Ovary (tissue), 9 donors: ENCODE measurements around the gene TDG. TPM values are rescaled to one million over a fixed set of nuclear protein-coding genes. Genes with fewer than 3 reads are reported as not detected.
A peak's percentile ranks its signal among the peaks of the same experiment; 100 is the strongest.

Experiments
- DNase-seq, 5 donors: peaks; one replicate each; pipeline ENCODE4 v3.0.0-alpha.2; 2019 to 2020
- H3K27ac ChIP-seq, 2 donors: fragments of 200-600 bp; one replicate each; pipeline versions ENCODE4 v1.5.1 to v1.8.0; 2019 to 2022
- H3K27me3 ChIP-seq: fragments of 200-600 bp; one replicate; pipeline ENCODE4 v1.8.0; 2022
- H3K36me3 ChIP-seq: fragments of 200-600 bp; sonication (generic); one replicate; pipeline ENCODE4 v1.5.1; 2019
- H3K4me1 ChIP-seq: one replicate; pipeline ENCODE4 v1.8.1; 2013; ENCODE audit warnings: mild to moderate bottlenecking, moderate library complexity; ENCODE audit not compliant: insufficient read depth
- H3K4me3 ChIP-seq: fragments of 200-600 bp; sonication (generic); one replicate; pipeline ENCODE4 v1.5.1; 2017
- H3K9me3 ChIP-seq, 2 donors: fragments of 200-600 bp in 1 of 2; sonication (generic) in 1 of 2; one replicate each; pipeline versions ENCODE4 v1.5.1 to v1.8.1; 2013 to 2019; ENCODE audit warnings: mild to moderate bottlenecking in 1 of 2, moderate library complexity in 1 of 2
- EP300 ChIP-seq: sonication (generic); formaldehyde crosslinking; IDR thresholded peaks from one replicate; pipeline ENCODE4 v1.6.1; 2017; ENCODE audit warnings: antibody characterized with exemption
- POLR2A ChIP-seq: fragments of 450-650 bp; IDR thresholded peaks from one replicate; pipeline ENCODE4 v1.6.1; 2017; ENCODE audit warnings: antibody characterized with exemption, mild to moderate bottlenecking, moderate library complexity
- WGBS, 3 donors: extraction: QIAGEN DNeasy Blood & Tissue Kit in 1 of 3; methylation state at CpG; one replicate each; pipeline versions ENCODE4 v1.1.5 to v1.1.7; 2013 to 2017; 5-methylcytosine and 5-hydroxymethylcytosine counted together
- intact Hi-C, 4 donors: fragments of 100-400 bp; cut with DNase I; formaldehyde crosslinking; loops; one replicate each; pipeline versions ENCODE4 v1.11.0 to v1.15.1; 2022 to 2023
- polyA plus RNA-seq, 2 donors: library from polyadenylated mRNA; stranded (reverse); fragments of 200-250 nt in 1 of 2; fragments of 350-450 nt in 1 of 2; fragmentation: Illumina TruSeq in 1 of 2; extraction: RNeasy Lipid Tissue Mini Kit (QIAGEN cat#74804) in 1 of 2; gene quantifications; one replicate each; pipeline ENCODE4 v1.2.3, GENCODE V29; 2013 to 2014
- total RNA-seq, 7 donors: library from RNA; depleted of rRNA in 2 of 7; stranded (reverse); fragments of >200 nt in 2 of 7; fragmentation: NEBNext Ultra II Directional in 3 of 7; extraction: Animal tissue kit (Norgen Biotek cat#: 25700) in 3 of 7; gene quantifications; one replicate each; pipeline versions ENCODE4 v1.1.0 to v1.2.4, GENCODE V29; 2016 to 2023
- TF ChIP-seq, protein P1 (sequence below), 3 donors: fragments of 450-650 bp in 2 of 3; fragments of 200-600 bp in 1 of 3; IDR thresholded peaks; one replicate each; pipeline versions ENCODE4 v1.5.1 to v1.8.0; 2016 to 2022; ENCODE audit warnings: antibody characterized with exemption in 3 of 3, mild to moderate bottlenecking in 1 of 3
- donor health status: DM: no; HTN: no; CAD: no; lungs with moderate emphysema.
- donor health status: DM: no; HTN: no; CAD: no.
- donor health status: Bipolar disorder and iron deficiency.
- donor health status: DM: yes; HTN: yes; CAD: no.
- donor health status: DM: no; HTN: no; CAD: no.
- donor health status: DM: yes; HTN: yes; CAD: no.

Gene TDG
- total and polyA plus RNA-seq, 9 donors = 10.7 to 24.2 (median 18.0) TPM

GRCh38 chr12:103928682-103929045 lies 37.0 kb upstream of the TDG start:
- Histone ChIP-seq H3K27ac (peak overlapping the region in 1 of 2 donors; percentile 99), H3K9me3 (no peaks in the 10 kb centered on the region), H3K27me3 (no peaks in the 10 kb centered on the region), H3K36me3 (no peaks in the 10 kb centered on the region), H3K4me1 (peaks cover 3% of the 10 kb centered on the region), H3K4me3 (peak overlapping the region; percentile 38)
- peak in 4 of 5 donors; percentile 23 to 46 (median 26) for DNase-seq
- intact Hi-C loops = loop anchor here in 1 of 4 donors (10.0 kb wide), 1 partner anchor 54 kb away; no protein-coding TSS in a partner anchor
- 11 to 21% (median 11%) methylated on average over 12 of the region's 12 CpGs for WGBS, 3 donors
- TF ChIP-seq, protein P1, sequence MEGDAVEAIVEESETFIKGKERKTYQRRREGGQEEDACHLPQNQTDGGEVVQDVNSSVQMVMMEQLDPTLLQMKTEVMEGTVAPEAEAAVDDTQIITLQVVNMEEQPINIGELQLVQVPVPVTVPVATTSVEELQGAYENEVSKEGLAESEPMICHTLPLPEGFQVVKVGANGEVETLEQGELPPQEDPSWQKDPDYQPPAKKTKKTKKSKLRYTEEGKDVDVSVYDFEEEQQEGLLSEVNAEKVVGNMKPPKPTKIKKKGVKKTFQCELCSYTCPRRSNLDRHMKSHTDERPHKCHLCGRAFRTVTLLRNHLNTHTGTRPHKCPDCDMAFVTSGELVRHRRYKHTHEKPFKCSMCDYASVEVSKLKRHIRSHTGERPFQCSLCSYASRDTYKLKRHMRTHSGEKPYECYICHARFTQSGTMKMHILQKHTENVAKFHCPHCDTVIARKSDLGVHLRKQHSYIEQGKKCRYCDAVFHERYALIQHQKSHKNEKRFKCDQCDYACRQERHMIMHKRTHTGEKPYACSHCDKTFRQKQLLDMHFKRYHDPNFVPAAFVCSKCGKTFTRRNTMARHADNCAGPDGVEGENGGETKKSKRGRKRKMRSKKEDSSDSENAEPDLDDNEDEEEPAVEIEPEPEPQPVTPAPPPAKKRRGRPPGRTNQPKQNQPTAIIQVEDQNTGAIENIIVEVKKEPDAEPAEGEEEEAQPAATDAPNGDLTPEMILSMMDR (IDR thresholded peaks at IDR 0.05) = no peak
- TF ChIP-seq EP300 = peak; percentile 14

DNA sequence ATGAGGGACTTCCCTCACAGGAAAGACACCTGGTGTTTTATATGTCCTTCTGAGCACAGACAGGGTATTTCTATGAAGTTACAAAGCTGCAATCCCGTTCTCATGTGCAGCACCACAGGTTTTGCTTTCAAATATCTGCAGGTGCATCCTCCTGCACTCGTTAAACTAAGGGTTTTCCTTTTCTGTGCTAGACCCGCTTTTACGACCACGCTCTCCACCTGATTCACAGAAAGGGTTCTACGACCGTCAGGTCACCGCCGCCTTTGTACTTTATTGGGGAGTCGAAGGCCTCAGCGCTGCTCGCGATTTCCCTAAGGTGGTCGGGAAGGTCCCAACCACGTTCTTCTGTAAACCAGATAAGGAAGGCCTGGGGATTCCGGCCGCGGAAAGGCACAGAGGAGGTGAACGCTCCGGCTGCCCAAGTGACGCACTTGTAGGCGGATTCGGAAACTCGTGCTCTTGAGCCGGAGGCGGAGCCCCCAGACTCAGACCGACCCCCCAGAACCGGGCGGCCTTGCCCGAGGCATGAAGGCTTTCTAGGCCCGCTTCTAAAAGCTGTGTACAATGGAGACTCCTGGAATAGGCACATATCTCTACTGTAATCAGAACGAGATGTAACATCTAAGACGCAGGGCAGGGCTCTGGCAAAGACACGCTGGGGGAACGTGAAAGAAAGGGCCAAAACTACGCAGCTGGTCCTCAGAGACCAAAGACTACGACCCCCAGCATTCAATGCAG lies 36.5 kb upstream of the TDG start:
- H3K27ac ChIP-seq = peak overlapping the region; percentile 57 to 99
- TF ChIP-seq POLR2A (peak; percentile 85), EP300 (no peak)
- H3K4me1 ChIP-seq = peaks cover 3% of the 10 kb centered on the region
- H3K27me3 ChIP-seq = no peaks in the 10 kb centered on the region
- peak; percentile 86 to 91 (median 88) for DNase-seq
- H3K9me3 ChIP-seq = no peaks in the 10 kb centered on the region
- WGBS, 3 donors = 0 to 1% (median 0%) methylated on average over 36 to 37 of the region's 37 CpGs
- H3K4me3 ChIP-seq = peak overlapping the region; percentile 38
- H3K36me3 ChIP-seq = no peaks in the 10 kb centered on the region
- intact Hi-C loops = loop anchor here in 1 of 4 donors (10.0 kb wide), 1 partner anchor 54 kb away; no protein-coding TSS in a partner anchor

GRCh38 chr12:103929784-103930033 lies 36.0 kb upstream of the TDG start:
- intact Hi-C loops = loop anchor here in 1 of 4 donors (5.0 to 10.0 kb wide), 2 partner anchors 38 to 55 kb away; partner anchors contain the start of gene TDG
- peak overlapping the region; percentile 38 for H3K4me3 ChIP-seq
- WGBS, 3 donors = 0% methylated on average over 10 to 18 of the region's 18 CpGs
- H3K27ac ChIP-seq = peak overlapping the region; percentile 57 to 99
- H3K9me3 ChIP-seq = no peaks in the 10 kb centered on the region
- TF ChIP-seq EP300 (no peak), POLR2A (no peak)
- TF ChIP-seq, protein P1 (IDR thresholded peaks at IDR 0.05) = no peak
- H3K36me3 ChIP-seq = no peaks in the 10 kb centered on the region
- no peaks in the 10 kb centered on the region for H3K27me3 ChIP-seq
- no peak for DNase-seq
- peaks cover 3% of the 10 kb centered on the region for H3K4me1 ChIP-seq

- Histone ChIP-seq H3K4me3 (peak within 1 kb of the TSS; percentile 62), H3K4me1 (peaks cover 3% of the 10 kb centered on the region), H3K9me3 (no peaks in the 10 kb centered on the region), H3K27me3 (no peaks in the 10 kb centered on the region), H3K27ac (peak within 1 kb of the TSS; percentile 89 to 99), H3K36me3 (no peaks in the 10 kb centered on the region)
- intact Hi-C loops = loop anchor here in 1 of 4 donors (5.0 kb wide), 1 partner anchor 37 kb away; the partner anchor contains the start of gene TDG
- TF ChIP-seq POLR2A (peak; percentile 92), EP300 (no peak)
- TF ChIP-seq, protein P1 (IDR thresholded peaks at IDR 0.05) = no peak
- WGBS, 3 donors = 0 to 1% (median 0%) methylated on average over 51 to 56 of the region's 56 CpGs
- DNase-seq = peak; percentile 99 to 100 (median 99)
These were observed 35.5 kb upstream of the TDG start, which contains the start of gene HSP90B1 for GRCh38 chr12:103930034-103930786. Gene HSP90B1 (plus strand): TSS chr12:103930410. CDS start chr12:103930516, 106 bp downstream.
